Omental fat pad (tissue), 4 donors: Measurements from ENCODE around the gene OR2AK2. TPM values are rescaled to one million over a fixed set of nuclear protein-coding genes. Genes with fewer than 3 reads are reported as not detected.

ENCODE experiments used
- small RNA-seq: library from RNA; depleted of rRNA; stranded (forward); fragments of <200 nt; gene quantifications from one replicate; pipeline ENCODE3, GENCODE V24; 2016
- total RNA-seq, 4 donors: library from RNA; depleted of rRNA; stranded (reverse); fragments of >200 nt; gene quantifications; one replicate each; pipeline ENCODE4 v1.1.0, GENCODE V29; 2016

OR2AK2 gene
- total RNA-seq, 4 donors from 2014 or later: not detected

Small RNAs within 50 kb of the gene (small RNA-seq; reads per million reads assigned to genes)
- gene RF00019: not detected

Other genes starting within 250 kb of the OR2AK2 start
- gene OR6F1, start 248.6 kb upstream of the OR2AK2 start, total RNA-seq: not detected
- under 1 TPM in 1 of 4 donors, not detected in 3; 0.82 TPM for gene OR14K1, start 226.6 kb upstream of the OR2AK2 start, total RNA-seq
- not detected for gene OR14A2, start 217.1 kb upstream of the OR2AK2 start, total RNA-seq
- not detected for gene OR1C1, start 204.7 kb upstream of the OR2AK2 start, total RNA-seq
- not detected for gene OR14A16, start 141.1 kb upstream of the OR2AK2 start, total RNA-seq
- gene OR11L1, start 123.3 kb upstream of the OR2AK2 start, total RNA-seq: not detected
- 1 to 10 TPM in 2 of 4 donors, under 1 TPM in 2; 0.32 to 9.5 (median 1.1) TPM for gene TRIM58, start 108.0 kb upstream of the OR2AK2 start, total RNA-seq
- 1 to 10 TPM in 1 of 4 donors, not detected in 3; 3.5 TPM for gene OR2W3, start 69.6 kb upstream of the OR2AK2 start, total RNA-seq
- not detected for gene OR2T8, start 45.0 kb upstream of the OR2AK2 start, total RNA-seq
- gene OR2AJ1, start 40.3 kb upstream of the OR2AK2 start, total RNA-seq: not detected
- gene OR2L8, start 16.4 kb upstream of the OR2AK2 start, total RNA-seq: not detected
- gene OR2L5, start 48.4 kb downstream of the OR2AK2 start, total RNA-seq: not detected
- under 1 TPM in 1 of 4 donors, not detected in 3; 0.19 TPM for gene OR2L2, start 64.8 kb downstream of the OR2AK2 start, total RNA-seq
- not detected for gene OR2L3, start 81.6 kb downstream of the OR2AK2 start, total RNA-seq
- gene OR2L13, start 130.0 kb downstream of the OR2AK2 start, total RNA-seq: not detected
- not detected for gene OR2M5, start 179.9 kb downstream of the OR2AK2 start, total RNA-seq
- not detected for gene OR2M2, start 209.6 kb downstream of the OR2AK2 start, total RNA-seq
- not detected for gene OR2M3, start 232.0 kb downstream of the OR2AK2 start, total RNA-seq